Thyroid gland (tissue), 4 donors: ENCODE data around the gene POLR2A. TPM values are rescaled to one million over a fixed set of nuclear protein-coding genes. Genes with fewer than 3 reads are reported as not detected.
"Not testable (repeated sequence)": the region's sequence is repeated elsewhere in the genome, so short reads cannot be mapped to it uniquely, and the experiment has no call there.

Experiments used
- DNase-seq, 2 donors: peaks; one replicate each; pipeline ENCODE4 v3.0.0-alpha.2; 2019
- H3K27ac ChIP-seq, 3 donors: fragments of 200-600 bp; sonication (generic); 1 replicate in 2 of 3; 2 replicates in 1 of 3; pipeline ENCODE4 v1.5.1; 2016 to 2019; ENCODE audit warnings: mild to moderate bottlenecking in 1 of 3, moderate library complexity in 1 of 3
- H3K27me3 ChIP-seq: fragments of 200-600 bp; sonication (generic); one replicate; pipeline ENCODE4 v1.5.1; 2019
- H3K36me3 ChIP-seq, 2 donors: fragments of 200-600 bp; sonication (generic); one replicate each; pipeline ENCODE4 v1.5.1; 2016 to 2019
- H3K4me1 ChIP-seq, 2 donors: fragments of 200-600 bp; sonication (generic); one replicate each; pipeline ENCODE4 v1.5.1; 2017 to 2019
- H3K4me3 ChIP-seq, 3 donors: fragments of 200-600 bp; sonication (generic); replicated peaks in 1 of 3; 1 replicate in 2 of 3; 2 replicates in 1 of 3; pipeline ENCODE4 v1.5.1; 2016; ENCODE audit warnings: mild to moderate bottlenecking in 1 of 3
- H3K9me3 ChIP-seq: fragments of 200-600 bp; sonication (generic); one replicate; pipeline ENCODE4 v1.5.1; 2017
- CTCF ChIP-seq, 6 experiments: fragments of 200-600 bp in 3 of 6; fragments of 450-650 bp in 3 of 6; sonication (generic) in 3 of 6; IDR thresholded peaks; one replicate each; pipeline ENCODE4 v1.5.1; 2016 to 2019; ENCODE audit warnings: antibody characterized with exemption in 6 of 6, mild to moderate bottlenecking in 2 of 6, inconsistent platforms in 1 of 6, moderate library complexity in 1 of 6
- POLR2A ChIP-seq, 2 donors: fragments of 450-650 bp; IDR thresholded peaks; one replicate each; pipeline ENCODE4 v1.6.1; 2017; ENCODE audit warnings: antibody characterized with exemption in 2 of 2, mild to moderate bottlenecking in 2 of 2, moderate library complexity in 1 of 2
- WGBS, 2 donors: methylation state at CpG; one replicate each; pipeline ENCODE4 v1.1.5; 2017; 5-methylcytosine and 5-hydroxymethylcytosine counted together
- intact Hi-C: fragments of 100-400 bp; cut with DNase I; formaldehyde crosslinking; loops from one replicate; pipeline ENCODE4 v1.15.1; 2023
- total RNA-seq, 4 donors: library from RNA; depleted of rRNA; stranded (reverse); fragments of >200 nt; gene quantifications; one replicate each; pipeline ENCODE4 v1.2.3, GENCODE V29; 2016

Gene POLR2A
- total RNA-seq, 4 donors from 2014 or later: 47.6 to 125 (median 82.2) TPM

- Histone ChIP-seq H3K27ac (peak overlapping the region in 2 of 3 donors; percentile 4 to 50), H3K4me3 (no peak overlapping the region), H3K4me1 (peaks cover 32 to 47% of the 10 kb centered on the region in 2 donors), H3K27me3 (no peaks in the 10 kb centered on the region), H3K9me3 (no peaks in the 10 kb centered on the region), H3K36me3 (peaks cover 5 to 10% of the 10 kb centered on the region in 2 donors)
- DNase-seq: peak; percentile 50 to 62
- intact Hi-C loops: no loop called here
- TF ChIP-seq CTCF (IDR thresholded peaks at IDR 0.05) (no peak), POLR2A (IDR thresholded peaks at IDR 0.05) (no peak)
- WGBS, 2 donors: 58 to 64% methylated on average over 12 of the region's 12 CpGs
These were observed 15.3 kb upstream of the POLR2A start for GRCh38 chr17:7468804-7469389.

GRCh38 chr17:7469843-7470242 lies 14.3 kb upstream of the POLR2A start:
- DNase-seq, H3K4me3 ChIP-seq, H3K36me3 ChIP-seq, intact Hi-C loops, H3K9me3 ChIP-seq, H3K27me3 ChIP-seq: not testable (repeated sequence)
- H3K4me1 ChIP-seq: peaks cover 33 to 53% of the 10 kb centered on the region in 2 donors
- WGBS, 2 donors: 92 to 93% methylated on average over 12 of the region's 12 CpGs
- H3K27ac ChIP-seq: peak overlapping the region in 1 of 3 donors; percentile 50

GRCh38 chr17:7470457-7470973 lies 13.7 kb upstream of the POLR2A start:
- H3K4me1 ChIP-seq: peaks cover 39 to 60% of the 10 kb centered on the region in 2 donors
- DNase-seq, H3K27ac ChIP-seq, H3K4me3 ChIP-seq, H3K9me3 ChIP-seq, H3K36me3 ChIP-seq, H3K27me3 ChIP-seq, intact Hi-C loops: not testable (repeated sequence)
- WGBS, 2 donors: 86 to 92% methylated on average over 8 of the region's 8 CpGs

- DNase-seq: no peak
- TF ChIP-seq CTCF (IDR thresholded peaks at IDR 0.05) (no peak), POLR2A (IDR thresholded peaks at IDR 0.05) (no peak)
- Histone ChIP-seq H3K9me3 (no peaks in the 10 kb centered on the region), H3K27me3 (no peaks in the 10 kb centered on the region), H3K36me3 (peaks cover 0 to under 1% of the 10 kb centered on the region in 2 donors), H3K27ac (no peak overlapping the region), H3K4me3 (no peak overlapping the region), H3K4me1 (peaks cover 45 to 64% of the 10 kb centered on the region in 2 donors)
- intact Hi-C loops: no loop called here
- WGBS, 2 donors: 84 to 87% methylated on average over 2 of the region's 2 CpGs
These were observed 12.4 kb upstream of the POLR2A start for GRCh38 chr17:7471729-7472128.

- H3K27me3 ChIP-seq, H3K36me3 ChIP-seq, H3K4me3 ChIP-seq, H3K9me3 ChIP-seq, H3K27ac ChIP-seq: not testable (repeated sequence)
- intact Hi-C loops: loop anchor here (5.0 kb wide), 1 partner anchor 32 kb away; no protein-coding TSS in a partner anchor
- peaks cover 43 to 53% of the 10 kb centered on the region in 2 donors for H3K4me1 ChIP-seq
- DNase-seq: peak; percentile 29 to 30
- 84 to 86% methylated on average over 8 of the region's 8 CpGs for WGBS, 2 donors
These were observed 9.4 kb upstream of the POLR2A start for GRCh38 chr17:7474767-7475166.

GRCh38 chr17:7475764-7476422 lies 8.3 kb upstream of the POLR2A start:
- no peak overlapping the region for H3K4me3 ChIP-seq
- H3K27ac ChIP-seq: peak overlapping the region; percentile 100
- H3K27me3 ChIP-seq: no peaks in the 10 kb centered on the region
- H3K9me3 ChIP-seq: no peaks in the 10 kb centered on the region
- DNase-seq: peak; percentile 25 to 32
- H3K4me1 ChIP-seq: peaks cover 48 to 64% of the 10 kb centered on the region in 2 donors
- intact Hi-C loops: loop anchor here (5.0 kb wide), 1 partner anchor 34 kb away; no protein-coding TSS in a partner anchor
- H3K36me3 ChIP-seq: no peaks in the 10 kb centered on the region
- 67 to 71% methylated on average over 15 of the region's 15 CpGs for WGBS, 2 donors
- TF ChIP-seq CTCF (IDR thresholded peaks at IDR 0.05): no peak
- TF ChIP-seq POLR2A (IDR thresholded peaks at IDR 0.05): no peak
